GM23248 (cell line): Measurements from ENCODE around the gene GARIN6. TPM values are rescaled to one million over a fixed set of nuclear protein-coding genes. Genes with fewer than 3 reads are reported as not detected.
"Not testable (repeated sequence)": the region's sequence is repeated elsewhere in the genome, so short reads cannot be mapped to it uniquely, and the experiment has no call there.

Source experiments
- DNase-seq: peaks from one replicate; pipeline ENCODE4 v3.0.0-alpha.2; 2015
- H2AFZ ChIP-seq: fragments of 200-600 bp; sonication (generic); 2 replicates; pipeline ENCODE4 v1.6.1; 2016; ENCODE audit warnings: antibody characterized with exemption
- H3F3A ChIP-seq: fragments of 200-600 bp; sonication (generic); 2 replicates; pipeline ENCODE4 v1.6.1; 2016; ENCODE audit warnings: mild to moderate bottlenecking, antibody characterized with exemption, mixed run types; ENCODE audit not compliant: insufficient read depth
- H3K27ac ChIP-seq: fragments of 200-600 bp; sonication (generic); 2 replicates; pipeline ENCODE4 v1.5.1; 2016; ENCODE audit warnings: mild to moderate bottlenecking
- H3K27me3 ChIP-seq: fragments of 200-600 bp; sonication (generic); replicated peaks from 2 replicates; pipeline ENCODE4 v1.6.1; 2016; ENCODE audit warnings: mild to moderate bottlenecking; ENCODE audit not compliant: insufficient read depth
- H3K36me3 ChIP-seq: fragments of 200-600 bp; sonication (generic); 2 replicates; pipeline ENCODE4 v1.6.1; 2016; ENCODE audit warnings: low read depth, mild to moderate bottlenecking
- H3K4me1 ChIP-seq: fragments of 200-600 bp; sonication (generic); 2 replicates; pipeline ENCODE4 v1.6.1; 2016; ENCODE audit warnings: mild to moderate bottlenecking; ENCODE audit not compliant: insufficient read depth
- H3K4me2 ChIP-seq: fragments of 200-600 bp; sonication (generic); one replicate; pipeline ENCODE4 v1.6.1; 2016; ENCODE audit warnings: mild to moderate bottlenecking; ENCODE audit not compliant: unreplicated experiment
- H3K4me3 ChIP-seq: fragments of 200-600 bp; sonication (generic); 2 replicates; pipeline ENCODE4 v1.5.1; 2016; ENCODE audit warnings: mild to moderate bottlenecking
- H3K79me2 ChIP-seq: fragments of 200-600 bp; sonication (generic); 2 replicates; pipeline ENCODE4 v1.6.1; 2016; ENCODE audit warnings: mild to moderate bottlenecking; ENCODE audit not compliant: insufficient read depth
- H3K9ac ChIP-seq: fragments of 200-600 bp; sonication (generic); 2 replicates; pipeline ENCODE4 v1.6.1; 2016; ENCODE audit warnings: mild to moderate bottlenecking
- H3K9me2 ChIP-seq: fragments of 200-600 bp; sonication (generic); 2 replicates; pipeline ENCODE4 v1.6.1; 2016; ENCODE audit warnings: mixed run types, mild to moderate bottlenecking, moderate library complexity; ENCODE audit not compliant: insufficient read depth
- H3K9me3 ChIP-seq: fragments of 200-600 bp; sonication (generic); one replicate; pipeline ENCODE4 v1.6.1; 2017; ENCODE audit warnings: low read depth
- H4K20me1 ChIP-seq: fragments of 200-600 bp; sonication (generic); 2 replicates; pipeline ENCODE4 v1.6.0; 2016; ENCODE audit not compliant: insufficient read depth
- EZH2 ChIP-seq: fragments of 200-600 bp; sonication (generic); IDR thresholded peaks from 2 replicates; pipeline ENCODE4 v1.6.1; 2018; ENCODE audit warnings: antibody characterized with exemption, mild to moderate bottlenecking; ENCODE audit not compliant: insufficient read depth, poor library complexity, severe bottlenecking
- EZH2phosphoT487 ChIP-seq: fragments of 200-600 bp; sonication (generic); IDR thresholded peaks from 2 replicates; pipeline ENCODE4 v1.6.1; 2018; ENCODE audit warnings: antibody characterized with exemption, moderate library complexity, mild to moderate bottlenecking, low read depth; ENCODE audit not compliant: insufficient read depth
- WGBS, 2 experiments: methylation state at CpG; one replicate each; pipeline ENCODE4 v1.1.6; 2015 to 2017; ENCODE audit warnings: low lambda C conversion rate in 2 of 2, low coverage in 1 of 2; ENCODE audit errors: missing lambda C conversion rate in 2 of 2; 5-methylcytosine and 5-hydroxymethylcytosine counted together
- in situ Hi-C: fragments of 300-500 bp; cut with MboI; formaldehyde crosslinking; loops from 2 replicates; pipeline ENCODE4 v1.15.0; 2020
- polyA plus RNA-seq: library from polyadenylated mRNA; unstranded; fragments of >200 nt; fragmentation: Nextera tagmentation; extraction: Ambion mirVana; gene quantifications from 2 replicates; pipeline ENCODE4 v1.2.1, GENCODE V29; 2016
- total RNA-seq: library from RNA; depleted of rRNA; stranded (reverse); fragments of >200 nt; shearing (Covaris generic); gene quantifications from 2 replicates; pipeline ENCODE4 v1.2.3, GENCODE V29; 2014

GARIN6 gene
- total and polyA plus RNA-seq, 2 experiments from 2014 or later = not detected

DNA sequence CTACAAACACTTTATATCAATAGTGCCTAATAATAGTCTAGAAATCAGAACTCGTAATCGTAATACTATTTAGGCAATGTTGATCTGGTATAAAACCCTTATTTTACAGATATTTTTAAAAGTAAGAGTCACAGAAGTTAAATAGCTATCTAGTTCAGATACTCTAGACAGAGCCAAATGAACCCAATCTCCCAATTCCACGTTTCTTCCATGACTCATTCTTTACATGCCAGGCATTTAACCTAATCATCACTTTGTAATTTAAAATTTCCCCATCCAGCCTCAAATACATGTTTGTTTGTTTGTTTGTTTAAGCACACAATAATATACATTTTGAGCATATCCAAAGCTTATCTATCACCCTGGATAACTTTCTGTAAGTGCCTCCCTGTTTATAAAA is 36.4 kb upstream of the GARIN6 start:
- Histone ChIP-seq H3K36me3 (no peaks in the 10 kb centered on the region), H3K79me2 (no peaks in the 10 kb centered on the region), H3K27me3 (no peaks in the 10 kb centered on the region), H3K9ac (no peak overlapping the region), H3K4me3 (no peak overlapping the region), H3K4me2 (no peak overlapping the region), H3F3A (no peaks in the 10 kb centered on the region), H2AFZ (no peak overlapping the region), H3K27ac (no peak overlapping the region), H4K20me1 (no peaks in the 10 kb centered on the region), H3K4me1 (peaks cover 10% of the 10 kb centered on the region; the same call in 1 of the 2 replicates), H3K9me3 (no peaks in the 10 kb centered on the region), H3K9me2 (no peaks in the 10 kb centered on the region; the same call in 1 of the 2 replicates)
- no peak for TF ChIP-seq EZH2
- TF ChIP-seq EZH2phosphoT487 = no peak
- 27% methylated on average over 3 of the region's 3 CpGs for WGBS, 2 experiments
- in situ Hi-C loops = no loop called here
- peak; percentile 36 for DNase-seq

- H3K9ac ChIP-seq = no peak overlapping the region
- peaks cover 10% of the 10 kb centered on the region; the same call in 1 of the 2 replicates for H3K4me1 ChIP-seq
- no peaks in the 10 kb centered on the region for H3K9me3 ChIP-seq
- H3K27ac ChIP-seq = no peak overlapping the region
- H3K4me2 ChIP-seq = no peak overlapping the region
- H2AFZ ChIP-seq = no peak overlapping the region
- H3K9me2 ChIP-seq = no peaks in the 10 kb centered on the region; the same call in 1 of the 2 replicates
- no peaks in the 10 kb centered on the region for H3K27me3 ChIP-seq
- H3K36me3 ChIP-seq = no peaks in the 10 kb centered on the region
- in situ Hi-C loops = no loop called here
- WGBS, 2 experiments = 55 to 58% methylated on average over 3 of the region's 3 CpGs
- no peaks in the 10 kb centered on the region for H3F3A ChIP-seq
- H3K79me2 ChIP-seq = no peaks in the 10 kb centered on the region
- DNase-seq = peak; percentile 17
- TF ChIP-seq EZH2 (no peak), EZH2phosphoT487 (no peak)
- no peaks in the 10 kb centered on the region for H4K20me1 ChIP-seq
- no peak overlapping the region for H3K4me3 ChIP-seq
Observed at GRCh38 chr12:99611599-99611998, 36.0 kb upstream of the GARIN6 start.

GRCh38 chr12:99618657-99619056 is 28.9 kb upstream of the GARIN6 start:
- Histone ChIP-seq H3K9me2 (no peaks in the 10 kb centered on the region), H3F3A (no peaks in the 10 kb centered on the region), H3K27me3 (no peaks in the 10 kb centered on the region), H3K4me1 (no peaks in the 10 kb centered on the region), H3K9ac (no peak overlapping the region), H3K4me3 (no peak overlapping the region), H2AFZ (no peak overlapping the region; the same call in 1 of the 2 replicates), H3K79me2 (no peaks in the 10 kb centered on the region), H3K9me3 (no peaks in the 10 kb centered on the region), H3K4me2 (no peak overlapping the region), H4K20me1 (no peaks in the 10 kb centered on the region), H3K27ac (no peak overlapping the region), H3K36me3 (no peaks in the 10 kb centered on the region)
- DNase-seq = peak; percentile 39
- TF ChIP-seq EZH2phosphoT487 (no peak), EZH2 (no peak)
- 31 to 33% methylated on average over 4 of the region's 4 CpGs for WGBS, 2 experiments
- in situ Hi-C loops = no loop called here

DNA sequence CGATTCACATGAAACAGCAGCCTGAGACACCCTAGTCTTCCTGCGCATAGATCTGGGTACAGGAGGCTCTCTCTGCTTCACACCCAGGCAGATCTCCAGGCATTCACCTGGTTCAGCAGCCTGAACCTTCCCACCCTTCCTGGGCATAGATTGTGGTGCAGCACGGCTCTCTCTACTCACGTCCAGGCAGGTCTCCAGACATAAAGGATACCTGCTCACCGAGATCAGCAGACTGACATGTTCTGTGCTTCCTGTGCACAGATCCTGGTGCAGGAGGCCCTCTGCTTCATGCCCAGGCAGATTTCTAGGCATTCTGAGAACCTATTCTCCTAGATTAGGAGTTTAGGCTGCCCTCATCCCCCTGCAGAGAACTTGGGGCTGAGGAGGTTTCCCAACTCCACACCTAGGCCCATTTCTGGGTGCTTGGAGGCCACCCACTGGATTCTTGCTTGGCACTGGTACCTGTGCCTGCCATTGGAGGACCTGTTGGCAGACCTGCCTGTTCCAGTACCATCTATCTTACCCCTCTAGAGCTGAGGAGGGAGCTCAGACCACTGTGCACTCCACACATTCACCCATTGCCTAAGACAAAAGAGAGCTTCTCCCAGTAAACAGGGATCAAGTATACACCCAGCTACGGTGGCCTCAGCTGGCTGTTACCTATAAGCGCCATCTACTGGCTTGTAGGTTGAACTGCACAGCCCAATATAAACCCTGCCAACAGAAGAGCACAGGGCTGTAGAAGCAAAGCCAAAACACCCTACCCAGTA is 28.0 kb upstream of the GARIN6 start:
- H3K9ac ChIP-seq = no peak overlapping the region
- H3K4me3 ChIP-seq = no peak overlapping the region
- no peaks in the 10 kb centered on the region for H3K36me3 ChIP-seq
- H3K9me3 ChIP-seq = no peaks in the 10 kb centered on the region
- no peak overlapping the region for H3K27ac ChIP-seq
- H3K4me1 ChIP-seq = no peaks in the 10 kb centered on the region
- WGBS, 2 experiments = 44 to 46% methylated on average over 7 of the region's 7 CpGs
- DNase-seq = peak; percentile 63
- no peaks in the 10 kb centered on the region for H3K9me2 ChIP-seq
- H3K4me2 ChIP-seq = no peak overlapping the region
- H2AFZ ChIP-seq = no peak overlapping the region
- H3K27me3 ChIP-seq = no peaks in the 10 kb centered on the region
- TF ChIP-seq EZH2 = no peak
- TF ChIP-seq EZH2phosphoT487 = no peak
- H4K20me1 ChIP-seq = no peaks in the 10 kb centered on the region
- in situ Hi-C loops = no loop called here
- no peaks in the 10 kb centered on the region for H3F3A ChIP-seq
- H3K79me2 ChIP-seq = no peaks in the 10 kb centered on the region

GRCh38 chr12:99620159-99620479 is 27.4 kb upstream of the GARIN6 start:
- no peaks in the 10 kb centered on the region for H4K20me1 ChIP-seq
- H3F3A ChIP-seq = no peaks in the 10 kb centered on the region
- H3K9me2 ChIP-seq = no peaks in the 10 kb centered on the region
- in situ Hi-C loops = no loop called here
- no peak overlapping the region for H3K9ac ChIP-seq
- H3K4me1 ChIP-seq = no peaks in the 10 kb centered on the region
- no peak for DNase-seq
- H3K4me2 ChIP-seq = no peak overlapping the region
- H3K36me3 ChIP-seq = no peaks in the 10 kb centered on the region
- TF ChIP-seq EZH2 = no peak
- TF ChIP-seq EZH2phosphoT487 = no peak
- no peaks in the 10 kb centered on the region for H3K27me3 ChIP-seq
- no peak overlapping the region for H2AFZ ChIP-seq
- no peak overlapping the region for H3K4me3 ChIP-seq
- no peaks in the 10 kb centered on the region for H3K9me3 ChIP-seq
- H3K79me2 ChIP-seq = no peaks in the 10 kb centered on the region
- no peak overlapping the region for H3K27ac ChIP-seq

GRCh38 chr12:99624591-99624990 is 23.0 kb upstream of the GARIN6 start:
- in situ Hi-C loops, H3K9ac ChIP-seq, H3K9me3 ChIP-seq, H3K4me3 ChIP-seq, H3K79me2 ChIP-seq, H3F3A ChIP-seq, H3K27ac ChIP-seq, H4K20me1 ChIP-seq, H3K9me2 ChIP-seq, H3K36me3 ChIP-seq, H3K27me3 ChIP-seq, H2AFZ ChIP-seq, H3K4me1 ChIP-seq, DNase-seq, H3K4me2 ChIP-seq: not testable (repeated sequence)
- WGBS, 2 experiments = 61 to 63% methylated on average over 2 of the region's 2 CpGs
